ENCODE data around the gene RENBP.

The RENBP gene

GRCh38 chrX:153972368-153973126 lies 28.1 kb upstream of the RENBP start, which contains the start of gene TMEM187:
Gene TMEM187 (plus strand): TSS chrX:153972754. CDS start chrX:153982063, 9,309 bp downstream.
- H3K4me1 Mint-ChIP-seq, result peaks cover 48% of the 10 kb centered on the region
- no peak for TF ChIP-seq CTCF (IDR thresholded peaks at IDR 0.05; ENCODE audit: unreplicated experiment in 3 of 3)
- H3K36me3 Mint-ChIP-seq (ENCODE audit: low read depth), result peaks cover 2% of the 10 kb centered on the region
- H3K4me3 Mint-ChIP-seq, result peak within 1 kb of the TSS; percentile 96 to 100 (median 100)
- H3K27ac Mint-ChIP-seq, result peak within 1 kb of the TSS; percentile 99 to 100 (median 100)
- peaks cover under 1% of the 10 kb centered on the region for H3K27me3 Mint-ChIP-seq (ENCODE audit: low read depth)
- H3K9me3 Mint-ChIP-seq, result no peaks in the 10 kb centered on the region

- Mint-ChIP-seq H3K4me1 (peaks cover 56% of the 10 kb centered on the region), H3K27ac (peak within 1 kb of the TSS; percentile 99 to 100 (median 100)), H3K9me3 (no peaks in the 10 kb centered on the region), H3K36me3 (ENCODE audit: low read depth) (peaks cover 6% of the 10 kb centered on the region), H3K4me3 (peak within 1 kb of the TSS; percentile 96 to 100 (median 100)), H3K27me3 (ENCODE audit: low read depth) (peaks cover 5% of the 10 kb centered on the region)
- TF ChIP-seq CTCF (IDR thresholded peaks at IDR 0.05; ENCODE audit: unreplicated experiment in 3 of 3), result no peak
Observed at GRCh38 chrX:153971450-153972367, 27.3 kb upstream of the RENBP start, which contains the start of gene HCFC1. Gene HCFC1 (minus strand): TSS chrX:153971818. CDS start chrX:153970840, 978 bp downstream.

GRCh38 chrX:153971124-153971449 lies 26.6 kb upstream of the RENBP start:
- Mint-ChIP-seq H3K27ac (peak overlapping the region; percentile 99 to 100 (median 100)), H3K4me1 (peaks cover 62% of the 10 kb centered on the region), H3K36me3 (ENCODE audit: low read depth) (peaks cover 6% of the 10 kb centered on the region), H3K4me3 (peak overlapping the region; percentile 96 to 100 (median 100)), H3K27me3 (ENCODE audit: low read depth) (peaks cover 5% of the 10 kb centered on the region), H3K9me3 (no peaks in the 10 kb centered on the region)
- no peak for TF ChIP-seq CTCF (IDR thresholded peaks at IDR 0.05; ENCODE audit: unreplicated experiment in 3 of 3)

GRCh38 chrX:153970357-153971123 lies 26.1 kb upstream of the RENBP start:
- no peak for TF ChIP-seq CTCF (IDR thresholded peaks at IDR 0.05; ENCODE audit: unreplicated experiment in 3 of 3)
- H3K4me1 Mint-ChIP-seq, result peaks cover 60% of the 10 kb centered on the region
- peaks cover 6% of the 10 kb centered on the region for H3K36me3 Mint-ChIP-seq (ENCODE audit: low read depth)
- H3K27ac Mint-ChIP-seq, result peak overlapping the region; percentile 99 to 100 (median 100)
- H3K9me3 Mint-ChIP-seq, result no peaks in the 10 kb centered on the region
- H3K27me3 Mint-ChIP-seq (ENCODE audit: low read depth), result peaks cover 5% of the 10 kb centered on the region
- H3K4me3 Mint-ChIP-seq, result peak overlapping the region; percentile 96 to 100 (median 100)

- H3K9me3 Mint-ChIP-seq, result no peaks in the 10 kb centered on the region
- peaks cover 58% of the 10 kb centered on the region for H3K4me1 Mint-ChIP-seq
- H3K27me3 Mint-ChIP-seq (ENCODE audit: low read depth), result peaks cover 5% of the 10 kb centered on the region
- H3K4me3 Mint-ChIP-seq, result peak overlapping the region; percentile 96 to 100 (median 100)
- H3K36me3 Mint-ChIP-seq (ENCODE audit: low read depth), result peaks cover 8% of the 10 kb centered on the region
- peak overlapping the region; percentile 99 to 100 (median 100) for H3K27ac Mint-ChIP-seq
- no peak for TF ChIP-seq CTCF (IDR thresholded peaks at IDR 0.05; ENCODE audit: unreplicated experiment in 3 of 3)
Observed at GRCh38 chrX:153969904-153970356, 25.5 kb upstream of the RENBP start.

Measured in nephron (organoid).